Measurements from ENCODE around the gene C1QL1.

C1QL1 gene

DNA sequence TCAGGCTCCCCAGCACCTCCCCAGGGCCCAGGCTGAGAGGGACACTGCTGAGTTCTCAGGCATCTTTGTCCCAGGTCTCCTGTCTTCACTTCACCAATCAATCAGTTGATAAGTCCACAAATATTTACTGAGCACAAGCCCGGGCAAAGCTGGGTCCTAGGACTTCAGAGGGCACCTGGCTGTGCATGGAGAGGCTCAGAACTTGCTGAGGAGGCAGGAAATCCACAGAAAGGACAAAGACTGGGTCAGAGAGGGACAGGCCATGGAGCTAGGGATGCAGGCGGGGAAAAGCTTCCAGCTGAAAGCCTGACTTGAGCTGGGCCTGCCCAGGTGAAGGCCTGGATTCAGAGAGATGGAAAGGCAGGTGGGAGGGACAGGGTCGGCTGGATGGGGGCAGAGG, 33.2 kb upstream of the C1QL1 start:
- TF ChIP-seq, protein P1, sequence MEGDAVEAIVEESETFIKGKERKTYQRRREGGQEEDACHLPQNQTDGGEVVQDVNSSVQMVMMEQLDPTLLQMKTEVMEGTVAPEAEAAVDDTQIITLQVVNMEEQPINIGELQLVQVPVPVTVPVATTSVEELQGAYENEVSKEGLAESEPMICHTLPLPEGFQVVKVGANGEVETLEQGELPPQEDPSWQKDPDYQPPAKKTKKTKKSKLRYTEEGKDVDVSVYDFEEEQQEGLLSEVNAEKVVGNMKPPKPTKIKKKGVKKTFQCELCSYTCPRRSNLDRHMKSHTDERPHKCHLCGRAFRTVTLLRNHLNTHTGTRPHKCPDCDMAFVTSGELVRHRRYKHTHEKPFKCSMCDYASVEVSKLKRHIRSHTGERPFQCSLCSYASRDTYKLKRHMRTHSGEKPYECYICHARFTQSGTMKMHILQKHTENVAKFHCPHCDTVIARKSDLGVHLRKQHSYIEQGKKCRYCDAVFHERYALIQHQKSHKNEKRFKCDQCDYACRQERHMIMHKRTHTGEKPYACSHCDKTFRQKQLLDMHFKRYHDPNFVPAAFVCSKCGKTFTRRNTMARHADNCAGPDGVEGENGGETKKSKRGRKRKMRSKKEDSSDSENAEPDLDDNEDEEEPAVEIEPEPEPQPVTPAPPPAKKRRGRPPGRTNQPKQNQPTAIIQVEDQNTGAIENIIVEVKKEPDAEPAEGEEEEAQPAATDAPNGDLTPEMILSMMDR (IDR thresholded peaks at IDR 0.05; ENCODE audit: low read depth, low read length, missing control alignments) = no peak
- no peak for DNase-seq (ENCODE audit: low read depth)
- no peak overlapping the region for H3K4me3 ChIP-seq (ENCODE audit: low read depth, low read length)
- in situ Hi-C loops (cut with HindIII; ENCODE audit: low sequenced_read_pairs) = no loop called here

GRCh38 chr17:44999433-44999832, 31.3 kb upstream of the C1QL1 start:
- TF ChIP-seq, protein P1 (IDR thresholded peaks at IDR 0.05; ENCODE audit: low read depth, low read length, missing control alignments) = no peak
- DNase-seq (ENCODE audit: low read depth) = no peak
- in situ Hi-C loops (cut with HindIII; ENCODE audit: low sequenced_read_pairs) = no loop called here
- no peak overlapping the region for H3K4me3 ChIP-seq (ENCODE audit: low read depth, low read length)

GRCh38 chr17:44998646-44999045, 30.5 kb upstream of the C1QL1 start:
- no peak for DNase-seq (ENCODE audit: low read depth)
- H3K4me3 ChIP-seq (ENCODE audit: low read depth, low read length) = no peak overlapping the region
- TF ChIP-seq, protein P1 (IDR thresholded peaks at IDR 0.05; ENCODE audit: low read depth, low read length, missing control alignments) = no peak
- in situ Hi-C loops (cut with HindIII; ENCODE audit: low sequenced_read_pairs) = no loop called here

- TF ChIP-seq, protein P1 (IDR thresholded peaks at IDR 0.05; ENCODE audit: low read depth, low read length, missing control alignments) = no peak
- no peak for DNase-seq (ENCODE audit: low read depth)
- H3K4me3 ChIP-seq (ENCODE audit: low read depth, low read length) = no peak overlapping the region
- in situ Hi-C loops (cut with HindIII; ENCODE audit: low sequenced_read_pairs) = no loop called here
These were observed 29.8 kb upstream of the C1QL1 start for GRCh38 chr17:44997733-44998520.

DNA sequence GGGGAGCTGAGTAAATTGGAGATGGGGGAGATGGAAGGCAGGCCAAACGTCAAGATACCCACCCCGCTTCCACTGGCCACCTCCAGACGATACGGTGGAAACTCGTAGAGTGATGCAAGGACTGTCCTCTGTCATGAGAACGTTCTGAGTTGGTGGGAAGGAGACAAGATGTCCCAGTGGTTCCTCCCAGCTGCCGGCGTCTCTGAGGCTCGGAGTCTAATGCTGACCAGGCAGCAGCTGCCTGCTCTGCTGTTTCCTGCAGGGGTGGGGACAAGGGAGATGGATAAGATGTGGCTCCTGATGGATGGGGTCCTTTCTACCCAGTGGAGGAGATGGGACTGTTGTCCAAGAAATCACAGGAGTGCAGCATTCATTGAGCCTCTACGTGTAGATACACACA, 28.2 kb upstream of the C1QL1 start:
- in situ Hi-C loops (cut with HindIII; ENCODE audit: low sequenced_read_pairs) = no loop called here
- DNase-seq (ENCODE audit: low read depth) = no peak
- TF ChIP-seq, protein P1 (IDR thresholded peaks at IDR 0.05; ENCODE audit: low read depth, low read length, missing control alignments) = no peak
- H3K4me3 ChIP-seq (ENCODE audit: low read depth, low read length) = no peak overlapping the region

DNA sequence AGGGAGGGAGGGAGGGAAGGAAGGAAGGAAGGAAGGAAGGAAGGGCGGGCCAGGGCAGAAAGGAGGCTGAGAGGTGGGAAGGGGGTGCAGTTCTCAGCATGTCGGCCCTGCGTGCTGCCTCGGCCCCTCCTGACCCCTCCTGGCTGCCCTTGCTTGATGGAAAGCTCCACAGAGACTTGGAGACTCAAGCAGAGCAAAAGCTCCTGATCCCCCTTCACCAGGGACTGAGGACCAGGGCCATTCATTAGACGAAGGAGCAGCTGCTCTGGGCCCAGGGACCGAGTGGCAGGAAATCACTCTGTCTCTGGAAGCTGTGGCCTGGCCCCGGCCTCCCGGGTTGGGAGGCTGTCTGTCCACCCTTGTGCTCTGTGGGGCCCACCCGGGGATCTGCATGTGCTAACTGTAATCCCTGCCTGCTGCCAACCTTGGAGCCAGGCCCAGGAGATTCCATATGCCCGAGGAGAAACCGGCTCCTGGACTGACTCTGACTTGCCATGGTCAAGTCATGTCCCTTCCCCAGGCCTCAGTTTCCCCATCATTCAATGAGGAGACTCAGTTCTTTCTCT, 27.4 kb upstream of the C1QL1 start:
- DNase-seq (ENCODE audit: low read depth) = no peak
- no peak overlapping the region for H3K4me3 ChIP-seq (ENCODE audit: low read depth, low read length)
- in situ Hi-C loops (cut with HindIII; ENCODE audit: low sequenced_read_pairs) = no loop called here
- TF ChIP-seq, protein P1 (IDR thresholded peaks at IDR 0.05; ENCODE audit: low read depth, low read length, missing control alignments) = no peak

Measured in astrocyte of the cerebellum (primary cell).